ENCODE results near the gene MOB1B. TPM values are rescaled to one million over a fixed set of nuclear protein-coding genes. Genes with fewer than 3 reads are reported as not detected.

The MOB1B gene
- total RNA-seq, 3 donors from 2014 or later (not counting 1 experiment from before 2014, with no cell fraction given): 15.1 to 23.6 (median 22.6) TPM

- no peaks in the 10 kb centered on the region for H3K9me3 ChIP-seq (ENCODE audit: control insufficient read depth, insufficient read depth, low read length)
- TF ChIP-seq, protein P1, sequence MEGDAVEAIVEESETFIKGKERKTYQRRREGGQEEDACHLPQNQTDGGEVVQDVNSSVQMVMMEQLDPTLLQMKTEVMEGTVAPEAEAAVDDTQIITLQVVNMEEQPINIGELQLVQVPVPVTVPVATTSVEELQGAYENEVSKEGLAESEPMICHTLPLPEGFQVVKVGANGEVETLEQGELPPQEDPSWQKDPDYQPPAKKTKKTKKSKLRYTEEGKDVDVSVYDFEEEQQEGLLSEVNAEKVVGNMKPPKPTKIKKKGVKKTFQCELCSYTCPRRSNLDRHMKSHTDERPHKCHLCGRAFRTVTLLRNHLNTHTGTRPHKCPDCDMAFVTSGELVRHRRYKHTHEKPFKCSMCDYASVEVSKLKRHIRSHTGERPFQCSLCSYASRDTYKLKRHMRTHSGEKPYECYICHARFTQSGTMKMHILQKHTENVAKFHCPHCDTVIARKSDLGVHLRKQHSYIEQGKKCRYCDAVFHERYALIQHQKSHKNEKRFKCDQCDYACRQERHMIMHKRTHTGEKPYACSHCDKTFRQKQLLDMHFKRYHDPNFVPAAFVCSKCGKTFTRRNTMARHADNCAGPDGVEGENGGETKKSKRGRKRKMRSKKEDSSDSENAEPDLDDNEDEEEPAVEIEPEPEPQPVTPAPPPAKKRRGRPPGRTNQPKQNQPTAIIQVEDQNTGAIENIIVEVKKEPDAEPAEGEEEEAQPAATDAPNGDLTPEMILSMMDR (IDR thresholded peaks at IDR 0.05): no peak
- H3K36me3 ChIP-seq (ENCODE audit: control insufficient read depth, insufficient read depth, low read length): no peaks in the 10 kb centered on the region
- H3K9me3 Mint-ChIP-seq: no peaks in the 10 kb centered on the region
- no peaks in the 10 kb centered on the region for H3K4me1 ChIP-seq (ENCODE audit: control insufficient read depth, insufficient read depth, low read length)
- 80% methylated on average over 6 of the region's 6 CpGs for WGBS (ENCODE audit: insufficient coverage)
- H3K36me3 Mint-ChIP-seq: no peaks in the 10 kb centered on the region
- no peak overlapping the region for H3K27ac Mint-ChIP-seq
- no peak for DNase-seq
- intact Hi-C loops (cut with micrococcal nuclease): loop anchor here (5.0 kb wide), 1 partner anchor 827 kb away; no protein-coding TSS in a partner anchor
- peaks cover 0 to 18% of the 10 kb centered on the region in 2 donors for H3K27me3 Mint-ChIP-seq (ENCODE audit: low read depth in 2 of 2)
- H3K4me1 Mint-ChIP-seq: no peaks in the 10 kb centered on the region
- no peak overlapping the region for H3K4me3 Mint-ChIP-seq
- no peaks in the 10 kb centered on the region for H3K27me3 ChIP-seq (ENCODE audit: control insufficient read depth, insufficient read depth, low read length)
- H3K4me3 ChIP-seq (ENCODE audit: low read length): no peak overlapping the region
- no peak for ATAC-seq
- H3K27ac ChIP-seq (ENCODE audit: low read length): no peak overlapping the region
These were observed 17.0 kb upstream of the MOB1B start for GRCh38 chr4:70885174-70885573.

GRCh38 chr4:70892086-70892769 is 9.9 kb upstream of the MOB1B start:
- H3K36me3 Mint-ChIP-seq: no peaks in the 10 kb centered on the region
- no peaks in the 10 kb centered on the region for H3K9me3 Mint-ChIP-seq
- no peaks in the 10 kb centered on the region for H3K9me3 ChIP-seq (ENCODE audit: control insufficient read depth, insufficient read depth, low read length)
- TF ChIP-seq, protein P1 (IDR thresholded peaks at IDR 0.05): no peak
- 86% methylated on average over 11 of the region's 11 CpGs for WGBS (ENCODE audit: insufficient coverage)
- DNase-seq (no peak), ATAC-seq (peak in 2 of 3 donors; percentile 21 to 25)
- no peaks in the 10 kb centered on the region for H3K4me1 Mint-ChIP-seq
- no peaks in the 10 kb centered on the region for H3K4me1 ChIP-seq (ENCODE audit: control insufficient read depth, insufficient read depth, low read length)
- H3K4me3 Mint-ChIP-seq: no peak overlapping the region
- intact Hi-C loops (cut with micrococcal nuclease): no loop called here
- no peak overlapping the region for H3K27ac ChIP-seq (ENCODE audit: low read length)
- peaks cover 0 to 2% of the 10 kb centered on the region in 2 donors for H3K27me3 Mint-ChIP-seq (ENCODE audit: low read depth in 2 of 2)
- no peak overlapping the region for H3K27ac Mint-ChIP-seq
- no peak overlapping the region for H3K4me3 ChIP-seq (ENCODE audit: low read length)
- H3K27me3 ChIP-seq (ENCODE audit: control insufficient read depth, insufficient read depth, low read length): no peaks in the 10 kb centered on the region
- no peaks in the 10 kb centered on the region for H3K36me3 ChIP-seq (ENCODE audit: control insufficient read depth, insufficient read depth, low read length)

DNA sequence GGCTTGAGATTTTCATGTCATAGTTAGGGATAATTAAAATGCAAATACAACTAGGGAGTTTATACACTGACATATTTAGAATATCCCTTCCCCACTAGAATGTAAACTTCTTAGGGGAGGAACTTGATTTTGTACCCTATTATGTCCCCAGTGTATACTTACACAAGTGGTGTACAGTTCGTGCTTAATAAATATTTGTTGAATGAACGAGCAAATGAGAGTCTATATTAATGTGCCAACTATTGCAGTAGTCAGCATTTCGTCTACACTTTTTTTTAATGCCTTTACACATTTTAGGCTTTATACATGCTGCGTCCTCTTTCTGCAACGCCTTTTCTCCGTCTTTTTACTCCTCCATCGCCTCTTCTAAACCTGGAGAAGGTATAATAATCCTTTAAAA is 8.4 kb upstream of the MOB1B start:
- Histone ChIP-seq H3K9me3 (ENCODE audit: control insufficient read depth, insufficient read depth, low read length) (no peaks in the 10 kb centered on the region), H3K4me3 (ENCODE audit: low read length) (no peak overlapping the region), H3K27me3 (ENCODE audit: control insufficient read depth, insufficient read depth, low read length) (no peaks in the 10 kb centered on the region), H3K27ac (ENCODE audit: low read length) (no peak overlapping the region), H3K36me3 (ENCODE audit: control insufficient read depth, insufficient read depth, low read length) (no peaks in the 10 kb centered on the region), H3K4me1 (ENCODE audit: control insufficient read depth, insufficient read depth, low read length) (no peaks in the 10 kb centered on the region)
- Mint-ChIP-seq H3K4me1 (no peaks in the 10 kb centered on the region), H3K27me3 (ENCODE audit: low read depth in 2 of 2) (peaks cover 0 to 2% of the 10 kb centered on the region in 2 donors), H3K36me3 (no peaks in the 10 kb centered on the region), H3K9me3 (no peaks in the 10 kb centered on the region), H3K27ac (no peak overlapping the region), H3K4me3 (no peak overlapping the region)
- 76% methylated on average over 6 of the region's 7 CpGs for whole genome bisulfite sequencing (ENCODE audit: insufficient coverage)
- no peak for ATAC-seq
- TF ChIP-seq, protein P1 (IDR thresholded peaks at IDR 0.05): no peak
- intact Hi-C loops (cut with micrococcal nuclease): no loop called here
- no peak for DNase-seq

GRCh38 chr4:70895405-70895804 is 6.8 kb upstream of the MOB1B start:
- WGBS (ENCODE audit: insufficient coverage): 82% methylated on average over 2 of the region's 2 CpGs
- no peaks in the 10 kb centered on the region for H3K4me1 Mint-ChIP-seq

More at GRCh38 chr4:70895405-70895804, 6.8 kb upstream of the MOB1B start:
- no peaks in the 10 kb centered on the region for H3K9me3 ChIP-seq (ENCODE audit: control insufficient read depth, insufficient read depth, low read length)
- Mint-ChIP-seq H3K36me3 (no peaks in the 10 kb centered on the region), H3K27me3 (ENCODE audit: low read depth in 2 of 2) (peaks cover 0 to 2% of the 10 kb centered on the region in 2 donors), H3K9me3 (no peaks in the 10 kb centered on the region), H3K4me3 (no peak overlapping the region), H3K27ac (no peak overlapping the region)
- intact Hi-C loops (cut with micrococcal nuclease): no loop called here
- H3K27ac ChIP-seq (ENCODE audit: low read length): no peak overlapping the region
- no peaks in the 10 kb centered on the region for H3K27me3 ChIP-seq (ENCODE audit: control insufficient read depth, insufficient read depth, low read length)
- TF ChIP-seq, protein P1 (IDR thresholded peaks at IDR 0.05): no peak
- DNase-seq (no peak), ATAC-seq (no peak)
- no peak overlapping the region for H3K4me3 ChIP-seq (ENCODE audit: low read length)
- no peaks in the 10 kb centered on the region for H3K4me1 ChIP-seq (ENCODE audit: control insufficient read depth, insufficient read depth, low read length)
- H3K36me3 ChIP-seq (ENCODE audit: control insufficient read depth, insufficient read depth, low read length): no peaks in the 10 kb centered on the region

Data from natural killer cell (primary cell).